ENCODE measurements around the gene UBA1. TPM values are rescaled to one million over a fixed set of nuclear protein-coding genes. Genes with fewer than 3 reads are reported as not detected.

UBA1 gene
- total and polyA plus RNA-seq, 2 of the 8 experiments (the other 6 are each of a cell fraction or from before 2014, with no cell fraction given), result 313 to 458 TPM

- H4K8ac ChIP-seq (ENCODE audit: extremely low read depth, insufficient read depth, low read length), result no peak overlapping the region
- H3K4ac ChIP-seq (replicated peaks; ENCODE audit: insufficient read length, low read depth, low read length), result no peak overlapping the region
- no peak overlapping the region for H3K27ac ChIP-seq (ENCODE audit: low read depth, low read length)
- no peak overlapping the region for H3K56ac ChIP-seq (replicated peaks; ENCODE audit: insufficient read length, low read depth, low read length)
- no peak overlapping the region for H2BK5ac ChIP-seq (ENCODE audit: low read depth, low read length)
- H2BK120ac ChIP-seq (replicated peaks; ENCODE audit: low read depth, low read length), result no peak overlapping the region
- H2BK12ac ChIP-seq (ENCODE audit: low read depth, low read length), result no peak overlapping the region
- H3K4me2 ChIP-seq (ENCODE audit: insufficient read depth in 1 of 2, low read depth in 2 of 2, low read length in 2 of 2), result no peak overlapping the region
- no peak overlapping the region for H3K18ac ChIP-seq (ENCODE audit: extremely low read depth, low read length)
- no peak overlapping the region for H3K9ac ChIP-seq (replicated peaks in 1 of 4; ENCODE audit: extremely low read depth in 1 of 4, low read depth in 3 of 4, low read length in 3 of 4)
- H3K79me1 ChIP-seq (ENCODE audit: low read depth, low read length), result peaks cover 2% of the 10 kb centered on the region; the same call in 1 of the 2 replicates
- no peak overlapping the region for H3K14ac ChIP-seq (ENCODE audit: insufficient read length)
- H3K27me3 ChIP-seq (replicated peaks in 1 of 4; ENCODE audit: control insufficient read depth in 3 of 4, extremely low read depth in 1 of 4, insufficient read depth in 3 of 4, low read length in 3 of 4), result no peaks in the 10 kb centered on the region
- no peak overlapping the region for H4K91ac ChIP-seq (replicated peaks; ENCODE audit: insufficient read length, low read length)
- H2BK15ac ChIP-seq (ENCODE audit: low read length), result no peak overlapping the region
- no peak overlapping the region for H3K23ac ChIP-seq (ENCODE audit: insufficient read length)
- ChIA-PET CTCF (ENCODE audit: partially characterized antibody) (no interaction called here), POLR2A (ENCODE audit: partially characterized antibody) (interaction anchor here (1.2 to 2.2 kb wide), 4 partner anchors 9 to 37 kb away, joined by 3 to 7 read pairs (median 4); no protein-coding TSS in a partner anchor)
- WGBS, 2 experiments (ENCODE audit: extremely low coverage in 1 of 2, insufficient coverage in 1 of 2, insufficient read length in 1 of 2, insufficient replicate concordance in 2 of 2, low coverage in 1 of 2, low lambda C conversion rate in 2 of 2, missing lambda C conversion rate in 1 of 2), result no CpG with 5 or more reads among the region's 4 CpGs
- no peak overlapping the region for H2BK20ac ChIP-seq (ENCODE audit: low read length)
- peaks cover 9 to 61% (median 38%) of the 10 kb centered on the region in 4 experiments; a peak in 7 of 8 replicates for H3K36me3 ChIP-seq (ENCODE audit: control insufficient read depth in 2 of 4, insufficient read depth in 4 of 4, low read length in 3 of 4)
- H4K5ac ChIP-seq (ENCODE audit: insufficient read length, low read depth, low read length), result no peak overlapping the region
- no peak overlapping the region for H2AFZ ChIP-seq (ENCODE audit: low read length)
- peaks cover 14 to 25% of the 10 kb centered on the region in 2 experiments for H3K79me2 ChIP-seq (ENCODE audit: control insufficient read depth in 1 of 2, insufficient read depth in 2 of 2, low read length in 2 of 2)
- H3K9me3 ChIP-seq (ENCODE audit: insufficient read depth in 2 of 2, low read depth in 1 of 2, low read length in 1 of 2), result no peaks in the 10 kb centered on the region
- DNase-seq (ENCODE audit: low read depth in 1 of 2, low spot score in 2 of 2), result no peak
- no peak for FAIRE-seq
- H3K23me2 ChIP-seq (ENCODE audit: low read depth, low read length), result 0 out of 2 replicates have a peak, but pooled peaks cover under 1% of the 10 kb centered on the region
- H3K4me3 ChIP-seq (ENCODE audit: extremely low read depth in 1 of 4, insufficient read depth in 2 of 4, low read depth in 3 of 4, low read length in 4 of 4), result no peak overlapping the region
- peaks cover 0 to 3% (median 0%) of the 10 kb centered on the region in 4 experiments; a peak in 2 of 7 replicates for H3K4me1 ChIP-seq (replicated peaks in 1 of 4; ENCODE audit: control insufficient read depth in 3 of 4, insufficient read depth in 4 of 4, low read length in 3 of 4)
- no peak overlapping the region for H2AK5ac ChIP-seq (ENCODE audit: low read depth, low read length)
- peaks cover 7 to 25% of the 10 kb centered on the region in 2 experiments for H4K20me1 ChIP-seq (replicated peaks in 1 of 2; ENCODE audit: control insufficient read depth in 1 of 2, insufficient read depth in 2 of 2, low read length in 2 of 2)
- no peak for TF ChIP-seq POLR2AphosphoS5 (IDR thresholded peaks at IDR 0.05; ENCODE audit: low read depth, low read length)
- TF ChIP-seq TEAD4 (IDR thresholded peaks at IDR 0.05; ENCODE audit: low read depth, low read length), result no peak
Measured at GRCh38 chrX:47224896-47225290, 31.3 kb downstream of the UBA1 start.

Measured in H1 (cell line).